Measurements from ENCODE around the gene ARHGEF1.

- peak; percentile 25 to 67 (median 56) for TF ChIP-seq CTCF (IDR thresholded peaks at IDR 0.05)
- TF ChIP-seq POLR2A (IDR thresholded peaks at IDR 0.05) = no peak
Observed at GRCh38 chr19:41872775-41873647, 10.0 kb upstream of the ARHGEF1 start.
